Esophagus mucosa (tissue), 1 donor: ENCODE results near the gene EIF5B. TPM values are rescaled to one million over a fixed set of nuclear protein-coding genes. Genes with fewer than 3 reads are reported as not detected.

Experiments used
- total RNA-seq: library from RNA; stranded (reverse); gene quantifications from one replicate; pipeline ENCODE4 v1.2.4, GENCODE V29; 2023
- donor health status: DM: yes; HTN: yes; CAD: no.

The EIF5B gene
- total RNA-seq, 1 donor from 2014 or later: 24.7 TPM

Other genes starting within 250 kb of the EIF5B start
- 1.9 TPM for gene C2orf15, start 195.7 kb upstream of the EIF5B start, total RNA-seq
- gene TSGA10, start 182.4 kb upstream of the EIF5B start, total RNA-seq: 2.8 TPM
- gene LIPT1, start 182.4 kb upstream of the EIF5B start, total RNA-seq: 3.3 TPM
- 19.0 TPM for gene MITD1, start 156.3 kb upstream of the EIF5B start, total RNA-seq
- 25.7 TPM for gene MRPL30, start 156.2 kb upstream of the EIF5B start, total RNA-seq
- not detected for gene LYG2, start 81.7 kb upstream of the EIF5B start, total RNA-seq
- 0.20 TPM for gene LYG1, start 36.2 kb upstream of the EIF5B start, total RNA-seq
- gene TXNDC9, start 1.1 kb upstream of the EIF5B start, total RNA-seq: 25.6 TPM
- gene REV1, start 152.6 kb downstream of the EIF5B start, total RNA-seq: 26.0 TPM